ENCODE data around the gene GNG13. TPM values are rescaled to one million over a fixed set of nuclear protein-coding genes. Genes with fewer than 3 reads are reported as not detected.
A peak's percentile ranks its signal among the peaks of the same experiment; 100 is the strongest.
"Not testable (repeated sequence)": the region's sequence is repeated elsewhere in the genome, so short reads cannot be mapped to it uniquely, and the experiment has no call there.

GNG13 gene
- total RNA-seq, 1 donor from 2014 or later, result not detected

- Histone ChIP-seq H3K4me1 (no peaks in the 10 kb centered on the region), H3K27me3 (ENCODE audit: low read depth) (no peaks in the 10 kb centered on the region), H3K36me3 (no peaks in the 10 kb centered on the region), H3K4me3 (no peak overlapping the region), H3K27ac (no peak overlapping the region), H3K9me3 (no peaks in the 10 kb centered on the region)
- DNase-seq (no peak), ATAC-seq (peak in 1 of 2 donors; percentile 8)
- no peak for TF ChIP-seq CTCF (IDR thresholded peaks at IDR 0.05)
- intact Hi-C loops (cut with DNase I), result no loop called here
These were observed 45.9 kb downstream of the GNG13 start for GRCh38 chr16:754656-755055.

GRCh38 chr16:754121-754607 lies 46.4 kb downstream of the GNG13 start:
- H3K36me3 ChIP-seq; H3K4me1 ChIP-seq; H3K27me3 ChIP-seq (ENCODE audit: low read depth); H3K27ac ChIP-seq; intact Hi-C loops (cut with DNase I); DNase-seq; ATAC-seq; H3K4me3 ChIP-seq; H3K9me3 ChIP-seq: not testable (repeated sequence)

GRCh38 chr16:752007-752312 lies 48.6 kb downstream of the GNG13 start:
- intact Hi-C loops (cut with DNase I), result no loop called here
- Histone ChIP-seq H3K27ac (no peak overlapping the region), H3K27me3 (ENCODE audit: low read depth) (no peaks in the 10 kb centered on the region), H3K9me3 (no peaks in the 10 kb centered on the region), H3K4me1 (no peaks in the 10 kb centered on the region), H3K4me3 (no peak overlapping the region), H3K36me3 (no peaks in the 10 kb centered on the region)
- DNase-seq, result no peak
- no peak for ATAC-seq
- no peak for TF ChIP-seq CTCF (IDR thresholded peaks at IDR 0.05)

- Histone ChIP-seq H3K27ac (no peak overlapping the region), H3K4me1 (no peaks in the 10 kb centered on the region), H3K27me3 (ENCODE audit: low read depth) (no peaks in the 10 kb centered on the region), H3K4me3 (no peak overlapping the region), H3K9me3 (no peaks in the 10 kb centered on the region), H3K36me3 (no peaks in the 10 kb centered on the region)
- intact Hi-C loops (cut with DNase I), result no loop called here
- TF ChIP-seq CTCF (IDR thresholded peaks at IDR 0.05), result no peak
- ATAC-seq, result peak; percentile 63 to 82
- peak; percentile 49 for DNase-seq
These were observed 49.2 kb downstream of the GNG13 start for GRCh38 chr16:751152-752006.

GRCh38 chr16:750485-750884 lies 50.0 kb downstream of the GNG13 start:
- Histone ChIP-seq H3K27ac (no peak overlapping the region), H3K4me3 (no peak overlapping the region), H3K4me1 (no peaks in the 10 kb centered on the region), H3K9me3 (no peaks in the 10 kb centered on the region), H3K27me3 (ENCODE audit: low read depth) (no peaks in the 10 kb centered on the region), H3K36me3 (no peaks in the 10 kb centered on the region)
- intact Hi-C loops (cut with DNase I), result no loop called here
- ATAC-seq (no peak), DNase-seq (no peak)
- no peak for TF ChIP-seq CTCF (IDR thresholded peaks at IDR 0.05)

- H3K27me3 ChIP-seq (ENCODE audit: low read depth), result no peaks in the 10 kb centered on the region
- H3K27ac ChIP-seq, result no peak overlapping the region
- no peak for DNase-seq
- no peaks in the 10 kb centered on the region for H3K36me3 ChIP-seq
- H3K9me3 ChIP-seq, result no peaks in the 10 kb centered on the region
- H3K4me3 ChIP-seq, result no peak overlapping the region
- no peaks in the 10 kb centered on the region for H3K4me1 ChIP-seq
- TF ChIP-seq CTCF (IDR thresholded peaks at IDR 0.05), result no peak
- ATAC-seq, result no peak
- intact Hi-C loops (cut with DNase I), result no loop called here
These were observed 51.5 kb downstream of the GNG13 start for GRCh38 chr16:749010-749409.

Data from lower lobe of right lung (tissue), 2 donors.